HG03280 (cell line): ENCODE measurements around the gene TRIM45.
"Not testable (repeated sequence)": the region's sequence is repeated elsewhere in the genome, so short reads cannot be mapped to it uniquely, and the experiment has no call there.

ENCODE experiments used
- ATAC-seq: cut with Tn5 transposase; IDR thresholded peaks from one replicate; pipeline ENCODE4 v1.9.1; 2021; ENCODE audit warnings: mild to moderate bottlenecking, moderate library complexity; ENCODE audit not compliant: unreplicated experiment

TRIM45 gene

GRCh38 chr1:117135329-117135728 lies 13.8 kb upstream of the TRIM45 start:
- ATAC-seq, result no peak

- no peak for ATAC-seq
Measured at GRCh38 chr1:117130526-117130925, 9.0 kb upstream of the TRIM45 start.

- no peak for ATAC-seq
Measured at GRCh38 chr1:117128323-117129079, 7.0 kb upstream of the TRIM45 start.

GRCh38 chr1:117127795-117128194 lies 6.2 kb upstream of the TRIM45 start:
- ATAC-seq, result no peak

GRCh38 chr1:117124661-117125060 lies 3.1 kb upstream of the TRIM45 start:
- no peak for ATAC-seq

- no peak for ATAC-seq
Measured at GRCh38 chr1:117123274-117123673, 1.7 kb upstream of the TRIM45 start.

GRCh38 chr1:117122330-117123025 lies 929 bp upstream of the TRIM45 start:
- no peak for ATAC-seq

GRCh38 chr1:117120774-117121588 lies 568 bp downstream of the TRIM45 start:
- no peak for ATAC-seq

GRCh38 chr1:117119144-117119543 lies 2.4 kb downstream of the TRIM45 start:
- not testable (repeated sequence) for ATAC-seq

GRCh38 chr1:117118137-117118536 lies 3.4 kb downstream of the TRIM45 start:
- no peak for ATAC-seq

- no peak for ATAC-seq
Measured at GRCh38 chr1:117117697-117118096, 3.9 kb downstream of the TRIM45 start.

- ATAC-seq, result no peak
Measured at GRCh38 chr1:117116784-117117130, 4.8 kb downstream of the TRIM45 start.

- no peak for ATAC-seq
Measured at GRCh38 chr1:117116090-117116783, 5.3 kb downstream of the TRIM45 start.

GRCh38 chr1:117114877-117115276 lies 6.7 kb downstream of the TRIM45 start:
- no peak for ATAC-seq

GRCh38 chr1:117113199-117113598 lies 8.3 kb downstream of the TRIM45 start:
- no peak for ATAC-seq

- ATAC-seq, result no peak
Measured at GRCh38 chr1:117112047-117112717, 9.4 kb downstream of the TRIM45 start.

- ATAC-seq, result no peak
Measured at GRCh38 chr1:117110774-117111173, 10.8 kb downstream of the TRIM45 start.

GRCh38 chr1:117107364-117107763 lies 14.2 kb downstream of the TRIM45 start:
- ATAC-seq, result no peak

- ATAC-seq, result no peak
Measured at GRCh38 chr1:117106478-117106877, 15.1 kb downstream of the TRIM45 start.

- no peak for ATAC-seq
Measured at GRCh38 chr1:117105722-117106121, 15.8 kb downstream of the TRIM45 start.

GRCh38 chr1:117104986-117105385 lies 16.6 kb downstream of the TRIM45 start:
- no peak for ATAC-seq
